GM12878 (cell line): ENCODE results near the gene DLX3. TPM values are rescaled to one million over a fixed set of nuclear protein-coding genes. Genes with fewer than 3 reads are reported as not detected.

Experiments
- ATAC-seq: fragments of 200-7000 bp; cut with Tn5 transposase; 3 replicates; pipeline ENCODE4 v1.9.1; 2020; ENCODE audit warnings: mild to moderate bottlenecking, moderate library complexity
- BruUV-seq: library from RNA; stranded (reverse); fragments of 400-500 nt; replicated peaks from 2 replicates; lab custom pipeline; 2021; lab: Mats Ljungman, UMichigan
- CTCF ChIA-PET: fragments of 300-600 bp; sonication (Branson Sonifier 250); formaldehyde crosslinking; extraction: SDS; loops from one replicate; lab custom pipeline; 2021; ENCODE audit warnings: inconsistent platforms; lab: Yijun Ruan, JAX
- POLR2A ChIA-PET: fragments of 350-600 bp; formaldehyde crosslinking; extraction: SDS; loops from one replicate; lab custom pipeline; 2021; ENCODE audit warnings: inconsistent platforms; lab: Charles Lee
- RAD21 ChIA-PET: fragments of 300-600 bp; sonication (Branson Sonifier 250); formaldehyde crosslinking; loops from one replicate; lab custom pipeline; 2023; ENCODE audit warnings: antibody characterized with exemption; ENCODE audit not compliant: unreplicated experiment; lab: Charles Lee
- SMC1A ChIA-PET: fragments of 300-600 bp; sonication (Branson Sonifier 250); formaldehyde crosslinking; loops from one replicate; lab custom pipeline; 2023; ENCODE audit not compliant: unreplicated experiment, uncharacterized antibody; lab: Charles Lee
- DNase-seq: peaks from one replicate; pipeline ENCODE4 v3.0.0-alpha.2; 2011; ENCODE audit warnings: low read depth, low spot score
- FAIRE-seq: peaks from 3 replicates; lab custom pipeline; 2011; peaks lifted over from hg19 to GRCh38; lab: Jason Lieb, UNC
- H2AFZ ChIP-seq: 2 replicates; pipeline ENCODE4 v1.6.0; 2011; ENCODE audit warnings: low read depth, low read length, control low read depth; ENCODE audit not compliant: control insufficient read depth
- H3K27ac ChIP-seq: 2 replicates; pipeline ENCODE4 v1.5.1; 2011; ENCODE audit warnings: control low read depth; ENCODE audit not compliant: control insufficient read depth, insufficient read depth
- H3K27me3 ChIP-seq, 2 experiments: replicated peaks in 1 of 2; 2 replicates each; pipeline versions ENCODE4 v1.6.0 to v1.6.1; 2011; ENCODE audit warnings: low read length in 1 of 2; ENCODE audit not compliant: control insufficient read depth in 2 of 2, insufficient read depth in 2 of 2
- H3K36me3 ChIP-seq, 2 experiments: 2 replicates each; pipeline ENCODE4 v1.5.1; 2011; ENCODE audit warnings: low read length in 1 of 2; ENCODE audit not compliant: control insufficient read depth in 2 of 2, insufficient read depth in 2 of 2
- H3K4me1 ChIP-seq: 2 replicates; pipeline ENCODE4 v1.6.1; 2011; ENCODE audit warnings: mild to moderate bottlenecking, low read length, moderate library complexity, mixed read lengths; ENCODE audit not compliant: control insufficient read depth, insufficient read depth
- H3K4me2 ChIP-seq: 2 replicates; pipeline ENCODE4 v1.6.0; 2011; ENCODE audit warnings: control low read depth; ENCODE audit not compliant: control insufficient read depth, insufficient read depth
- H3K4me3 ChIP-seq: fragments of 200-600 bp; sonication (generic); 2 replicates; pipeline ENCODE4 v1.5.1; 2016
- H3K79me2 ChIP-seq: 2 replicates; pipeline ENCODE4 v1.6.0; 2011; ENCODE audit warnings: low read length; ENCODE audit not compliant: control insufficient read depth, insufficient read depth
- H3K9ac ChIP-seq: 2 replicates; pipeline ENCODE4 v1.8.0; 2011; ENCODE audit warnings: low read length, control low read depth, mixed read lengths; ENCODE audit not compliant: control insufficient read depth, insufficient read depth
- H3K9me3 ChIP-seq: replicated peaks from 3 replicates; pipeline ENCODE4 v1.5.1; 2011; ENCODE audit warnings: mild to moderate bottlenecking, low read length; ENCODE audit not compliant: control insufficient read depth, insufficient read depth
- H4K20me1 ChIP-seq: 2 replicates; pipeline ENCODE4 v1.6.0; 2011; ENCODE audit not compliant: control insufficient read depth, insufficient read depth
- BCL11A ChIP-seq: IDR thresholded peaks from 2 replicates; pipeline ENCODE4 v1.6.1; 2011; ENCODE audit warnings: low read depth, low read length
- NFYA ChIP-seq: IDR thresholded peaks from 2 replicates; pipeline ENCODE4 v1.6.1; 2011; ENCODE audit warnings: low read depth, mild to moderate bottlenecking, low read length, improper control_type of control experiment, borderline replicate concordance
- PML ChIP-seq: IDR thresholded peaks from 2 replicates; pipeline ENCODE4 v1.6.1; 2012; ENCODE audit warnings: low read length, inconsistent platforms
- STAT3 ChIP-seq: IDR thresholded peaks from 2 replicates; pipeline ENCODE4 v1.6.1; 2011; ENCODE audit warnings: low read depth, low read length, improper control_type of control experiment
- ZNF384 ChIP-seq: IDR thresholded peaks from 2 replicates; pipeline ENCODE4 v1.6.1; 2012; ENCODE audit warnings: low read depth, mild to moderate bottlenecking, low read length, improper control_type of control experiment, borderline replicate concordance
- ZZZ3 ChIP-seq: IDR thresholded peaks from 2 replicates; pipeline ENCODE4 v1.6.1; 2011; ENCODE audit warnings: low read depth; ENCODE audit not compliant: control insufficient read depth, insufficient read length
- WGBS: methylation state at CpG from one replicate; pipeline ENCODE4 v1.1.6; 2016; ENCODE audit warnings: low lambda C conversion rate; ENCODE audit not compliant: insufficient replicate concordance, insufficient coverage; ENCODE audit errors: missing lambda C conversion rate; 5-methylcytosine and 5-hydroxymethylcytosine counted together
- in situ Hi-C: fragments of 300-500 bp; cut with MboI; formaldehyde crosslinking; loops from 9 replicates; pipeline ENCODE4 v1.14.3; 2018; ENCODE audit warnings: mixed read lengths
- intact Hi-C: fragments of 100-400 bp; cut with micrococcal nuclease; formaldehyde crosslinking; loops from one replicate; pipeline ENCODE4 v1.14.2; 2022; ENCODE audit not compliant: unreplicated experiment
- polyA plus RNA-seq, 11 experiments: library from polyadenylated mRNA; depleted of rRNA in 4 of 11; unstranded in 6 of 11; stranded (reverse) in 5 of 11; fragments of >200 nt; fragmentation: Nextera tagmentation in 4 of 11; fragmentation: Illumina TruSeq in 1 of 11; extraction: Ambion mirVana in 4 of 11; extraction: Trizol in 1 of 11; gene quantifications; 1 replicate in 1 of 11; 2 replicates in 10 of 11; pipeline versions ENCODE4 v1.2.1 to v1.2.3, GENCODE V29; 2011 to 2016; ENCODE audit warnings: inconsistent platforms in 2 of 11, missing spikeins in 2 of 11, low read depth in 1 of 11
- total RNA-seq, 4 experiments: library from RNA; depleted of rRNA in 3 of 4; stranded (reverse); fragments of >200 nt in 3 of 4; fragmentation: Illumina TruSeq in 1 of 4; extraction: Trizol in 1 of 4; gene quantifications; 2 replicates each; pipeline versions ENCODE4 v1.2.1 to v1.2.3, GENCODE V29; 2013 to 2021
- TF ChIP-seq, protein P1 (sequence below): fragments of 450-650 bp; conservative IDR thresholded peaks from 2 replicates; pipeline ENCODE4 v1.6.1; 2017; ENCODE audit warnings: mild to moderate bottlenecking, moderate library complexity

The DLX3 gene
- total and polyA plus RNA-seq, 10 of the 15 experiments (the other 5 are each of a cell fraction or from before 2014, with no cell fraction given): not detected

DNA sequence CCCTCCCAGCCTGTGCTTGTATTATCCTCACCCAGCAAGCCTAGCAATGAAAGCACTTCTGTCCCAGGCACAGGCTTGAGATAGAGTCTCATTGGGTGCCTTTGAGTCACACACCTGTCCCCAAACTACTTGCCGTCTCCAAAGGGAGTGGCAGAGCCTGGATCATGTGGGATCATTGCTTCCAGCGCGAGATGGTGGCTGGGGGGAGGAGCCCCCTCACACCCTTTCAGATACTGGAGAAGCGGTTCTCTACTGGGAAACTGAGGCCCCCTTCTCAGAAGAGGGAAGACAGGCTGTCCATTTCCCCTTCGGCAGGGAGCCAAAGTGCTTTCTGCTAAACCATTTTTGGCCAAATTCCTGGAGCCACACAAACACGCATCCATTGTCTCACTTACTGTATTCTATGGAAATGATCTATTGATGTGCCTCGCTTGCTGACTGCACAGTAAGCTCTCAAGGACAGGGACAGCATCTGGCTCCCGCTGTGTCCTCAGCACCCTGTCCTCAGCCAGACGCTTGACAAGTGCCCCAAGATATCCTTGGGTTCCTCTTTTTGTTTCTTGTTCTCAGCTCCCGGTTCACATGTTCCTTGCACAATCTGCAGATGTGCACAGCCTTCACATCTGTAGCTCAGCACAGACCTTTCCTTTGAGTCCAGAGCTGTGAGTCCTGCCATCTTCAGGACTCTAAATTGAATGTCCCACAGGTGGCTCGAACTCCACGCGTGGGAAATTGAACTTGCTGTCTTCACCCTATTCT lies 26.0 kb upstream of the DLX3 start:
- in situ Hi-C loops: no loop called here
- POLR2A ChIA-PET: no interaction called here
- SMC1A ChIA-PET: interaction anchor here (1.0 to 1.1 kb wide), 2 partner anchors 9 to 19 kb away, joined by 4 read pairs; no protein-coding TSS in a partner anchor

More for the DNA sequence above, 26.0 kb upstream of the DLX3 start:
- FAIRE-seq: no peak
- Histone ChIP-seq H3K4me3 (no peak overlapping the region), H2AFZ (no peak overlapping the region), H3K79me2 (no peaks in the 10 kb centered on the region), H3K9me3 (no peaks in the 10 kb centered on the region; the same call in 2 of the 3 replicates), H3K4me1 (no peaks in the 10 kb centered on the region), H3K4me2 (no peak overlapping the region), H3K36me3 (no peaks in the 10 kb centered on the region), H4K20me1 (no peaks in the 10 kb centered on the region), H3K27me3 (no peaks in the 10 kb centered on the region), H3K9ac (no peak overlapping the region), H3K27ac (no peak overlapping the region)
- DNase-seq: no peak
- WGBS: 52% methylated on average over 13 of the region's 13 CpGs
- no TSS peak for BruUV-seq
- CTCF ChIA-PET: interaction anchor here (1.0 to 1.8 kb wide), 6 partner anchors 10 to 73 kb away, joined by 3 to 10 read pairs (median 5); no protein-coding TSS in a partner anchor
- ATAC-seq: no peak
- RAD21 ChIA-PET: no interaction called here
- intact Hi-C loops: no loop called here
- TF ChIP-seq ZZZ3: no peak
- TF ChIP-seq ZNF384: no peak
- no peak for TF ChIP-seq BCL11A
- TF ChIP-seq, protein P1, sequence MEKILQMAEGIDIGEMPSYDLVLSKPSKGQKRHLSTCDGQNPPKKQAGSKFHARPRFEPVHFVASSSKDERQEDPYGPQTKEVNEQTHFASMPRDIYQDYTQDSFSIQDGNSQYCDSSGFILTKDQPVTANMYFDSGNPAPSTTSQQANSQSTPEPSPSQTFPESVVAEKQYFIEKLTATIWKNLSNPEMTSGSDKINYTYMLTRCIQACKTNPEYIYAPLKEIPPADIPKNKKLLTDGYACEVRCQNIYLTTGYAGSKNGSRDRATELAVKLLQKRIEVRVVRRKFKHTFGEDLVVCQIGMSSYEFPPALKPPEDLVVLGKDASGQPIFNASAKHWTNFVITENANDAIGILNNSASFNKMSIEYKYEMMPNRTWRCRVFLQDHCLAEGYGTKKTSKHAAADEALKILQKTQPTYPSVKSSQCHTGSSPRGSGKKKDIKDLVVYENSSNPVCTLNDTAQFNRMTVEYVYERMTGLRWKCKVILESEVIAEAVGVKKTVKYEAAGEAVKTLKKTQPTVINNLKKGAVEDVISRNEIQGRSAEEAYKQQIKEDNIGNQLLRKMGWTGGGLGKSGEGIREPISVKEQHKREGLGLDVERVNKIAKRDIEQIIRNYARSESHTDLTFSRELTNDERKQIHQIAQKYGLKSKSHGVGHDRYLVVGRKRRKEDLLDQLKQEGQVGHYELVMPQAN: no peak
- TF ChIP-seq STAT3: no peak
- no peak for TF ChIP-seq PML
- no peak for TF ChIP-seq NFYA
